NT2/D1 (cell line): Measurements from ENCODE around the gene RPUSD1.

Experiments used
- SUZ12 ChIP-seq: IDR thresholded peaks from 2 replicates; pipeline ENCODE4 v1.6.1; 2011; ENCODE audit not compliant: insufficient read length, insufficient read depth; ENCODE audit errors: extremely low read depth
- YY1 ChIP-seq: IDR thresholded peaks from 2 replicates; pipeline ENCODE4 v1.6.1; 2011; ENCODE audit not compliant: insufficient read length, insufficient read depth
- ZNF274 ChIP-seq: IDR thresholded peaks from 2 replicates; pipeline ENCODE4 v1.6.1; 2011; ENCODE audit warnings: mild to moderate bottlenecking, low read depth, low read length

- TF ChIP-seq ZNF274 (no peak), SUZ12 (no peak), YY1 (no peak)
Measured at GRCh38 chr16:782258-782657, 5.9 kb downstream of the RPUSD1 start.
